SKM-1 treated with dmso at 0.1 percent for 144 hours (cell line): ENCODE data around the gene SEMA4D.
"Not testable (repeated sequence)": the region's sequence is repeated elsewhere in the genome, so short reads cannot be mapped to it uniquely, and the experiment has no call there.

Source experiments
- DNase-seq: peaks from one replicate; lab custom pipeline; 2025; ENCODE audit not compliant: unreplicated experiment; lab: John Stamatoyannopoulos, UW

Gene SEMA4D

GRCh38 chr9:89482901-89483361 is 15.0 kb downstream of the SEMA4D start:
- DNase-seq: no peak

- no peak for DNase-seq
Observed at GRCh38 chr9:89482056-89482851, 15.7 kb downstream of the SEMA4D start.

GRCh38 chr9:89481538-89481915 is 16.4 kb downstream of the SEMA4D start:
- DNase-seq: no peak

- DNase-seq: no peak
Observed at GRCh38 chr9:89480825-89481537, 16.9 kb downstream of the SEMA4D start.

- not testable (repeated sequence) for DNase-seq
Observed at GRCh38 chr9:89480372-89480771, 17.5 kb downstream of the SEMA4D start.

- not testable (repeated sequence) for DNase-seq
Observed at GRCh38 chr9:89479669-89480011, 18.3 kb downstream of the SEMA4D start.

GRCh38 chr9:89478821-89479668 is 18.9 kb downstream of the SEMA4D start:
- no peak for DNase-seq

- no peak for DNase-seq
Observed at GRCh38 chr9:89477811-89478630, 19.9 kb downstream of the SEMA4D start.

- DNase-seq: no peak
Observed at GRCh38 chr9:89477384-89477783, 20.5 kb downstream of the SEMA4D start.

GRCh38 chr9:89476546-89476945 is 21.4 kb downstream of the SEMA4D start:
- no peak for DNase-seq

- DNase-seq: no peak
Observed at GRCh38 chr9:89475891-89476440, 21.9 kb downstream of the SEMA4D start.

GRCh38 chr9:89474939-89475338 is 23.0 kb downstream of the SEMA4D start:
- no peak for DNase-seq

- DNase-seq: no peak
Observed at GRCh38 chr9:89473762-89474469, 24.0 kb downstream of the SEMA4D start.

- not testable (repeated sequence) for DNase-seq
Observed at GRCh38 chr9:89471796-89472320, 26.1 kb downstream of the SEMA4D start.

- DNase-seq: no peak
Observed at GRCh38 chr9:89471390-89471789, 26.5 kb downstream of the SEMA4D start.

GRCh38 chr9:89470224-89470839 is 27.6 kb downstream of the SEMA4D start:
- DNase-seq: no peak

GRCh38 chr9:89469003-89469402 is 28.9 kb downstream of the SEMA4D start:
- DNase-seq: no peak

GRCh38 chr9:89468281-89468960 is 29.5 kb downstream of the SEMA4D start:
- DNase-seq: no peak

- DNase-seq: no peak
Observed at GRCh38 chr9:89467278-89467625, 30.7 kb downstream of the SEMA4D start.
